HG02884 (cell line): ENCODE data around the gene GRIA3.
"Not testable (repeated sequence)": the region's sequence is repeated elsewhere in the genome, so short reads cannot be mapped to it uniquely, and the experiment has no call there.

Experiments used
- ATAC-seq: cut with Tn5 transposase; IDR thresholded peaks from one replicate; pipeline ENCODE4 v1.9.1; 2021; ENCODE audit warnings: mild to moderate bottlenecking, moderate library complexity; ENCODE audit not compliant: unreplicated experiment

Gene GRIA3

GRCh38 chrX:123267220-123267619 is 83.1 kb downstream of the GRIA3 start:
- no peak for ATAC-seq

- no peak for ATAC-seq
These were observed 87.8 kb downstream of the GRIA3 start for GRCh38 chrX:123271902-123272301.

- no peak for ATAC-seq
These were observed 88.6 kb downstream of the GRIA3 start for GRCh38 chrX:123272630-123273029.

GRCh38 chrX:123274796-123275195 is 90.7 kb downstream of the GRIA3 start:
- ATAC-seq: no peak

- no peak for ATAC-seq
These were observed 93.3 kb downstream of the GRIA3 start for GRCh38 chrX:123277347-123277746.

GRCh38 chrX:123277821-123278220 is 93.7 kb downstream of the GRIA3 start:
- peak; percentile 61 for ATAC-seq

- ATAC-seq: no peak
These were observed 98.2 kb downstream of the GRIA3 start for GRCh38 chrX:123282241-123282640.

- not testable (repeated sequence) for ATAC-seq
These were observed 99.3 kb downstream of the GRIA3 start for GRCh38 chrX:123283407-123283806.

- no peak for ATAC-seq
These were observed 107.5 kb downstream of the GRIA3 start for GRCh38 chrX:123291623-123292022.

- no peak for ATAC-seq
These were observed 113.9 kb downstream of the GRIA3 start for GRCh38 chrX:123298026-123298425.

GRCh38 chrX:123303429-123303828 is 119.4 kb downstream of the GRIA3 start:
- no peak for ATAC-seq

GRCh38 chrX:123308658-123309057 is 124.6 kb downstream of the GRIA3 start:
- ATAC-seq: no peak

- ATAC-seq: no peak
These were observed 126.0 kb downstream of the GRIA3 start for GRCh38 chrX:123310112-123310511.

GRCh38 chrX:123311486-123311885 is 127.4 kb downstream of the GRIA3 start:
- no peak for ATAC-seq

- ATAC-seq: no peak
These were observed 129.4 kb downstream of the GRIA3 start for GRCh38 chrX:123313486-123313885.

GRCh38 chrX:123320622-123321021 is 136.5 kb downstream of the GRIA3 start:
- no peak for ATAC-seq

- ATAC-seq: no peak
These were observed 138.5 kb downstream of the GRIA3 start for GRCh38 chrX:123322536-123322935.

GRCh38 chrX:123324625-123325024 is 140.5 kb downstream of the GRIA3 start:
- ATAC-seq: peak; percentile 91

- peak; percentile 94 for ATAC-seq
These were observed 146.3 kb downstream of the GRIA3 start for GRCh38 chrX:123330229-123330942.

- ATAC-seq: no peak
These were observed 147.3 kb downstream of the GRIA3 start for GRCh38 chrX:123331349-123331748.

GRCh38 chrX:123331859-123332258 is 147.8 kb downstream of the GRIA3 start:
- no peak for ATAC-seq

GRCh38 chrX:123336666-123337065 is 152.6 kb downstream of the GRIA3 start:
- ATAC-seq: no peak
